ENCODE data around the gene ETV7.
A peak's percentile ranks its signal among the peaks of the same experiment; 100 is the strongest.
"Not testable (repeated sequence)": the region's sequence is repeated elsewhere in the genome, so short reads cannot be mapped to it uniquely, and the experiment has no call there.

ETV7 gene

GRCh38 chr6:36387440-36388303 is at the start of gene ETV7:
ETV7 (minus strand) TSS chr6:36387669; CDS start chr6:36387541, 128 bp downstream.
- DNase-seq (ENCODE audit: low read depth): no peak

DNA sequence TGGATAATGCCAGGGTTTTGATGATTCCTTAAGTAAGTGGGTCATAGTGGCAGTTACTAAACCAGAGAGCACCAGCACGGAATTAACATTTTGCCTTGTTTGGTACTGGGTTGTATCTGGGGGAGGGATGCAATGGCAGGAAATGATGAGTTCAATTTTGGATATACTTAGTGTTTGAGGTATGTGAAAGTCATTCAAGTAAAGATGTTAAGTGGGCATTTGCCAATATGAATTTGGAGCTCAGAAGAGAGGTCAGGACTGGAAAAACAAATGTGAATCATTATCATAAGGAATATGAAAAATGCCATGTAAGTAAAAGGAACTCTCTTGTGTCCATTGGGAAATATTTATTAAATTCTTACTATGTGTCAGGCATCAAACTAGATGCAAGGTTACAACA is 49.0 kb upstream of the ETV7 start:
- no peak for DNase-seq (ENCODE audit: low read depth)

DNA sequence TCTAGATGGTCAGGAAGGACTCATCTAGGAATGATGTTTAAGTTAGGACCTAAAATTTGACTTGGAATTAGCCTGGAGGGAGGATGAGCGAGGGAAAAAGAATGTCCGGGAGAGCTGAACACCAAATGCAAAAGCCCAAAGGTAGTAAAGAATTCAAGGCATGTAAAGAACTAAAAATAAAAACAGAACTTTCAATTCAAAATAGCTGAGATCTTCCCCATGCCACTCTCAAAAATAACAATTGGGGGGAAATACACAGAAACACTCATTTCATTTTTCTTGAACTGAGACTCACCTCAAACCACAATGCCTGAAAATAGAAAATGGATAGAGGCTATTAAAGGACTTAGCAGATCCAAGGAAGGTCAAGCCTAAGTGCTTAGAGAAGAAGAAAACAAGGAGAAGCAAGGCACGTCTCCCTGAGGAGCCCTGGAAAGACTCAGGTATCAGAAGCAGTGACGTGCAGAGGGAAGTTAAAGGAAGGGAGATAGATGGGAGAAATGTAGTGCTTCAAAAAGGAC is 44.7 kb upstream of the ETV7 start:
- DNase-seq (ENCODE audit: low read depth): no peak

DNA sequence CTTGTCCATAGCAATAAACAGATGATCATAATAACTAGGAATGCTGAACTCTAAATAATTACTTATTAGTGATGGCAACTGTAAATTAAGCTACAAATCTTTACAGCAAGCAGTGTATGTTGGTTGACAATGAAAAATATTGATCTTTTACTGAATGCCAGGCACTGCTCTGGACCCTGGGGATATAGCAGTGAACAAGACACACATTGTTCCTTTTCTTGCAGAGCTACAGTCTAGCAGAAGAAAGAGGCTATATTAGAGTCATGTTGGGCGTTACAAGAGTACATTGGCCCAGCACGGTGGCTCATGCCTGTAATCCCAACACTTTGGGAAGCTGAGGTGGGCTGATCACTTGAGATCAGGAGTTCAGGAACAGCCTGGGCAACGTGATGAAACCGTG is 43.7 kb upstream of the ETV7 start:
- DNase-seq (ENCODE audit: low read depth): no peak

GRCh38 chr6:36430351-36430750 is 42.9 kb upstream of the ETV7 start:
- no peak for DNase-seq (ENCODE audit: low read depth)

DNA sequence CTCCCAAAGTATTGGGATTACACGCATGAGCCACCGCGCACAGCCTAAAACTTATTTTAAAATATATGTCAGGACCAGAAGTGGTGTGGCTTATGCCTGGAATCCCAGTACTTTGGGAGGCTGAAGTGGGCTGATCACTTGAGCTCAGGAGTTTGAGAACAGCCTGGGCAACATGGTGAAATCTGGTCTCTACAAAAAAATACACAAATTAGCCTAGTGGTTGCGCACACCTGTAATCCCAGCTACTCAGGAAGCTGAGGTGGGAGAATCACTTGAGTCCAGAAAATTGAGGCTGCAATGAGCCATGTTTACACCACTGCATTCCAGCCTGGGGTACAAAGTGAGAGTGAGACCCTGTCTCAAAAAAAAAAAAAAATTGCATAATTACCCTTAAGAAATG is 41.4 kb upstream of the ETV7 start:
- no peak for DNase-seq (ENCODE audit: low read depth)

DNA sequence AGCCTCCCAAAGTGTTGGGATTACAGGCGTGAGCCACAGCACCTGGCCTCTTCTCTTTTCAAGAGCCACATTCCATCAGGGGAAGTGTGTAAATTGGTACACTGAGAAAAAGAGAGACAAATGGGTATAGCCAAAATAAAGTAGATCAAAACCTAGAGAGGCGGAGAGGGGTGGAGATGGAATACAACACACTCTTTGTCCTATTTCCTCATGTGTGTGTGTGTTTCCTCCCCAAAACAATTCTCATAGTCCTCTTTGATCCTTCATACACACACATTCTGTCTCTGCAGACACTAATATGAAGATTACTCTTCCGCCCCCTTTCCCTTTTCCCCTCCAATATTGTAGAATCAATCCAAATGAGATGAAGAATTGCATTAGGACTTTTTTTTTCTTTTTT is 39.2 kb upstream of the ETV7 start:
- no peak for DNase-seq (ENCODE audit: low read depth)

DNA sequence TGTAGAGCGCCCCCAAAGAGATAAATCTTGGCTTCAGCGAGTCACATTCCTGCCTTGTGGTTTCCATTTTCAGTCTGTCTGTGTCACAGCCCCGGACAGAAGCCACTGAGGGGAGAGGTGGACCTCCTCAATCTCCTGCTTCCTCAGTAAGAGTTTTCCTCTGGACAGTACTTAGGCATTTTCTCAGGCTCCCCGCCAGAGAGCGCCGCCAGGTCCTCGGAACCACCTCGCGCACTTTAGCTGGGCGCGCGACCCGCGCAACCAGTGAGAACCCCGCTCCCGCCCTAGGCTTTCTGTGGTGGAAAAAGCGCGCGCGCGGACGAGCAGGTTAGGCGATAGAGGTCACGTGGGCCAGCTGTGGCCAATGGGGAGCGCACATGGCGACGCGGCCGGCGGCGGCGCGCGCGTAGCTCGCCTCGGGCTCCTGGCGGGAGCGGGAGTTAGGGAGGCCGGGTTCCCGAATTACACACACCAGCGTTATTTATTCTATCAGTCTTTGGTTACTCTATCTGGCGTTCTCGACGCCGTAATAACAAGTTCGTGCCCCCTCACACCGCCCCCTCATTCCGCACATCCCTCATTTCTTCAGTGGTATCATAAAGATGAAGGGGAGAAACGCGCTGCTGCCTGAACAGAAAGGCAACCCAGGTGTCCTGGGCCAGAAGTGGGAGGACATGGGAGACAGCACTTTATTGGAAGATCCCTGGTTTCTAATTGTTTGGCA is 35.8 kb upstream of the ETV7 start:
- DNase-seq (ENCODE audit: low read depth): peak; percentile 82

- no peak for DNase-seq (ENCODE audit: low read depth)
Measured at GRCh38 chr6:36422714-36423100, 35.2 kb upstream of the ETV7 start.

- no peak for DNase-seq (ENCODE audit: low read depth)
Measured at GRCh38 chr6:36419310-36419709, 31.8 kb upstream of the ETV7 start.

DNA sequence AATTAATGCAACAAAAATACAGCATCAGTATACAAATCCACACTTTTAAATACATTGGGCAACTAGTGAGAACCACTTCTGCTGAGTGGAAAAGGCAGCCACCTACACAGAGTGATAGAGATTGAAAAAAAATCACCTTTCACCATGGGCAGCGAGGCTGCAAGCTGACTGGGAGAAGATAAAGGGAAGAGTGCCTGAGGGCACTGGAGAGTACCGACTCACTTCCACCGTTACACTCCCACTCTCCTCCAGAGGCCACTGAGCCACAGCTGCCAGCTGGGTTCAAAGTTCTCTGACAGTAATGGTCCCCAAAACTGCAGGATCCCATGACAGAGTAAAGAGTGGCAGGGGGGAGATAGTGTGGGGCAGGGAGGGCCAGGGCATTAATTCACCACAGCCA is 31.1 kb upstream of the ETV7 start:
- no peak for DNase-seq (ENCODE audit: low read depth)

DNA sequence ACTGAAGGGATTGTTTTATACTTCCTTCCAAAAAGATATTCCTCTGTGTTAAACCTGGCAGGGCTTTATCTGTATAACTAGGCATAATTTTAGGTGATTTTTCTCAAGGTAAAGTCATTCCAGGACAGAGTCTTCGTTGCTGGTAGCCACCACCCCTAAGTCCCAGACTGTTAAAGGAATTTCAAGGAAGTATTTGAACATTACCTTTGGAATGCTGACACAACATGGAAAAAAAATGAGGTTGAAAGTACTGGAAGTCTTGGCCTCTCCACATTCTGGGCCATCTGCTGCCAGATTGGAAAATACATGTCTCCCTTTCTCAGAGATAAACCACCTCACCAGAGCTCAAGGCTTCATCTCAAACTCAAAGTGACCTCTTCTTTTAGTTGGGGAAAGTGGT is 27.0 kb upstream of the ETV7 start:
- no peak for DNase-seq (ENCODE audit: low read depth)

- no peak for DNase-seq (ENCODE audit: low read depth)
Measured at GRCh38 chr6:36413489-36414480, 26.3 kb upstream of the ETV7 start.

GRCh38 chr6:36409718-36410117 is 22.2 kb upstream of the ETV7 start:
- DNase-seq (ENCODE audit: low read depth): not testable (repeated sequence)

DNA sequence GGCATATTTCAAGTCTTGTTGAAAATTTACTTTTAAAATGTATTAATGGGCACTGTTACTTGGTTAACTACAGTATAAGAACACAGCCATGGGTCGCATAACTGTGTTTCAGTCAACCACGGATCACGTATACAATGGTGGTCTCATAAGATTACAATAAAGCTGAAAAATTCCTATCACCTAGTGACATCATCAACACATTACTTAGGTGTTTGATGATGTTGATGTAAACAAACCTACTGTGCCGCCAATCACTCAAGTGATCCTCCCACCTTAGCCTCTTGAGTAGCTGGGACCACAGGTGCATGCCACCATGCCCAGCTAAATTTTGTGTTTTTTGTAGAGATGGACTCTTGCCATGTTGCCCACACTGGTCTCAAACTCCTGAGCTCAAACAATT is 16.7 kb upstream of the ETV7 start:
- DNase-seq (ENCODE audit: low read depth): no peak

- DNase-seq (ENCODE audit: low read depth): no peak
Measured at GRCh38 chr6:36402481-36402880, 15.0 kb upstream of the ETV7 start.

DNA sequence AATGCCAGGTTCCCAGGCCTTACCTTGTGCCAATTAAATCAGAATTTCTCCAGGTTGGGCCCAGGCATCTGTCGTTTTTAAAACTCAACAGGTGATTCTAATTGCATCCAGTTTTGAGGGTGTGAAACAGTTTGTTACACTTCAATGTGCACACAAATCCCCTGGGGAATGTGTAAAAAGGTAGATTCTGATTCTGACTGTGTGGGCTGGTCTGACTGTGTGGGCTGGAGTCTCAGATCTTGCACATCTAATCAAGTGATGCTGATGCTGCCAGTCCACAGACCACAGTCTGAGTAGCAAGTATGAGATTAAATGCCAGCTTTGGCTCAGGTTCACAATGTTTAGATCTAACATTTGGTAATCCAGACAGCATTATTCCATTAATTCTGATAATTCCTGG is 12.5 kb upstream of the ETV7 start:
- DNase-seq (ENCODE audit: low read depth): no peak

GRCh38 chr6:36392621-36393020 is 5.2 kb upstream of the ETV7 start:
- DNase-seq (ENCODE audit: low read depth): no peak

DNA sequence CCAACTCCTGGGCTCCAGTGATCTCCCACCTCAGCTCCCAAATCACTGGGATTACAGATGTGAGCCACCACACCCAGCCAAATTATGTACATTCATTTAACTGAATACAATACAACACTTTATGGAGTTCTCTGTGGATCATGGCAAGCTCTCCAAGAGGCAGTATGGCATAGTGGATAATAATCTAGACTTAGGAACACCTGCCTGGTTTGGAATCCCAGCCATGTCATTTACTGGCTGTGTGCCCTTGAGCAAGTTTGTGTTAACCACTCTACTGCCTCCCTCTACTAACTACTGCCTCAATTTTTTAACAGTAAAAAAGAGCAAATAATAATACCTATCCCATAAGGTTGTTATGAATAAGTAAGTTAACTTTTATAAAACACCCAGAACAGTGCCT is 1.9 kb upstream of the ETV7 start:
- DNase-seq (ENCODE audit: low read depth): no peak

- DNase-seq (ENCODE audit: low read depth): no peak
Measured at GRCh38 chr6:36386495-36387439, 702 bp downstream of the ETV7 start.

GRCh38 chr6:36384095-36384494 is 3.4 kb downstream of the ETV7 start:
- no peak for DNase-seq (ENCODE audit: low read depth)
